CD14-positive monocyte (primary cell): ENCODE data around the gene FNDC3A. TPM values are rescaled to one million over a fixed set of nuclear protein-coding genes. Genes with fewer than 3 reads are reported as not detected.

ENCODE experiments used
- DNase-seq, 3 donors: peaks; one replicate each; pipeline ENCODE4 v3.0.0-alpha.2; 2011 to 2022
- H2AFZ ChIP-seq: 2 replicates; pipeline ENCODE4 v1.6.0; 2012; ENCODE audit warnings: mild to moderate bottlenecking, low read depth, low read length, inconsistent platforms; ENCODE audit not compliant: insufficient read depth, poor library complexity, severe bottlenecking
- H3K27ac ChIP-seq, 2 donors: 1 replicate in 1 of 2; 2 replicates in 1 of 2; pipeline ENCODE4 v1.5.1; 2012 to 2013; ENCODE audit warnings: low read length in 2 of 2, control low read depth in 1 of 2, inconsistent platforms in 1 of 2, low read depth in 1 of 2, mild to moderate bottlenecking in 1 of 2
- H3K27me3 ChIP-seq, 2 donors: one replicate each; pipeline versions ENCODE4 v1.6.0 to v1.6.1; 2011 to 2013; ENCODE audit warnings: low read length in 2 of 2; ENCODE audit not compliant: control insufficient read depth in 2 of 2, insufficient read depth in 2 of 2
- H3K36me3 ChIP-seq, 2 donors: replicated peaks in 1 of 2; 1 replicate in 1 of 2; 2 replicates in 1 of 2; pipeline versions ENCODE4 v1.5.1 to v1.6.1; 2012 to 2013; ENCODE audit warnings: low read length in 2 of 2, control low read depth in 1 of 2, inconsistent platforms in 1 of 2, mild to moderate bottlenecking in 1 of 2; ENCODE audit not compliant: insufficient read depth in 2 of 2, control insufficient read depth in 1 of 2
- H3K4me1 ChIP-seq, 2 donors: 1 replicate in 1 of 2; 2 replicates in 1 of 2; pipeline versions ENCODE4 v1.5.1 to v1.6.1; 2012 to 2013; ENCODE audit warnings: low read length in 2 of 2, control low read depth in 1 of 2, inconsistent platforms in 1 of 2, mild to moderate bottlenecking in 1 of 2, moderate library complexity in 1 of 2; ENCODE audit not compliant: insufficient read depth in 2 of 2, control insufficient read depth in 1 of 2
- H3K4me2 ChIP-seq: replicated peaks from 2 replicates; pipeline ENCODE3; 2012; ENCODE audit warnings: low read length, moderate library complexity, mild to moderate bottlenecking; ENCODE audit not compliant: poor library complexity, severe bottlenecking; ENCODE audit errors: extremely low read depth
- H3K4me3 ChIP-seq, 3 experiments: fragments of 200-600 bp in 1 of 3; sonication (generic) in 1 of 3; replicated peaks in 1 of 3; 1 replicate in 2 of 3; 2 replicates in 1 of 3; pipeline ENCODE4 v1.5.1; 2011 to 2013; ENCODE audit warnings: low read length in 3 of 3, mild to moderate bottlenecking in 3 of 3, control low read depth in 2 of 3, low read depth in 2 of 3, inconsistent platforms in 1 of 3, moderate library complexity in 1 of 3
- H3K79me2 ChIP-seq: 2 replicates; pipeline ENCODE4 v1.6.0; 2012; ENCODE audit warnings: mild to moderate bottlenecking, control low read depth, inconsistent platforms, low read length, moderate library complexity; ENCODE audit not compliant: insufficient read depth
- H3K9ac ChIP-seq: 2 replicates; pipeline ENCODE4 v1.6.0; 2017; ENCODE audit warnings: low read length, mild to moderate bottlenecking; ENCODE audit not compliant: insufficient read depth, poor library complexity, severe bottlenecking
- H3K9me3 ChIP-seq, 2 donors: replicated peaks in 1 of 2; 1 replicate in 1 of 2; 2 replicates in 1 of 2; pipeline versions ENCODE4 v1.5.1 to v1.6.1; 2012 to 2013; ENCODE audit warnings: low read length in 2 of 2, control low read depth in 1 of 2; ENCODE audit not compliant: control insufficient read depth in 1 of 2, insufficient read depth in 1 of 2
- H4K20me1 ChIP-seq: 2 replicates; pipeline ENCODE4 v1.6.0; 2012; ENCODE audit warnings: mild to moderate bottlenecking, low read length, control low read depth, moderate library complexity; ENCODE audit not compliant: insufficient read depth
- H3K27ac Mint-ChIP-seq, 7 donors: one replicate each; pipeline ENCODE4 v1.8.0; 2020; ENCODE audit warnings: mild to moderate bottlenecking in 7 of 7, mixed read lengths in 7 of 7, moderate library complexity in 6 of 7, inconsistent platforms in 2 of 7
- H3K27me3 Mint-ChIP-seq, 3 donors: one replicate each; pipeline ENCODE4 v1.8.0; 2021 to 2022; ENCODE audit warnings: low read depth in 3 of 3, mild to moderate bottlenecking in 3 of 3, mixed read lengths in 3 of 3, moderate library complexity in 3 of 3, inconsistent platforms in 1 of 3
- H3K36me3 Mint-ChIP-seq, 2 donors: one replicate each; pipeline ENCODE4 v1.8.0; 2020; ENCODE audit warnings: mixed read lengths in 2 of 2, inconsistent platforms in 1 of 2, mild to moderate bottlenecking in 1 of 2
- H3K4me1 Mint-ChIP-seq: one replicate; pipeline ENCODE4 v1.8.0; 2020; ENCODE audit warnings: mild to moderate bottlenecking, mixed read lengths
- H3K4me3 Mint-ChIP-seq, 2 donors: one replicate each; pipeline ENCODE4 v1.8.0; 2020; ENCODE audit warnings: mild to moderate bottlenecking in 2 of 2, mixed read lengths in 2 of 2, moderate library complexity in 1 of 2
- H3K9me3 Mint-ChIP-seq, 7 donors: one replicate each; pipeline ENCODE4 v1.8.0; 2020 to 2022; ENCODE audit warnings: mixed read lengths in 7 of 7, mild to moderate bottlenecking in 6 of 7, moderate library complexity in 6 of 7, inconsistent platforms in 2 of 7
- WGBS: methylation state at CpG from one replicate; pipeline ENCODE4 v1.1.5; 2013; ENCODE audit warnings: missing lambda C conversion rate; ENCODE audit not compliant: insufficient coverage; 5-methylcytosine and 5-hydroxymethylcytosine counted together
- intact Hi-C, 2 donors: fragments of 100-400 bp; cut with micrococcal nuclease; formaldehyde crosslinking; loops; one replicate each; pipeline versions ENCODE4 v1.15.0 to v1.15.1; 2023
- polyA plus RNA-seq, 3 donors: library from polyadenylated mRNA; depleted of rRNA in 1 of 3; unstranded in 2 of 3; stranded (reverse) in 1 of 3; fragments of 300-500 nt in 2 of 3; fragments of >200 nt in 1 of 3; fragmentation: Illumina TruSeq in 2 of 3; gene quantifications; 1 replicate in 2 of 3; 2 replicates in 1 of 3; pipeline ENCODE4 v1.2.3, GENCODE V29; 2012 to 2021
- TF ChIP-seq, protein P1 (sequence below): fragments of 200-600 bp; IDR thresholded peaks from one replicate; pipeline ENCODE4 v1.8.0; 2022; ENCODE audit warnings: antibody characterized with exemption, mild to moderate bottlenecking

Gene FNDC3A
- polyA plus RNA-seq, 3 donors, result 8.3 to 27.0 (median 12.0) TPM

DNA sequence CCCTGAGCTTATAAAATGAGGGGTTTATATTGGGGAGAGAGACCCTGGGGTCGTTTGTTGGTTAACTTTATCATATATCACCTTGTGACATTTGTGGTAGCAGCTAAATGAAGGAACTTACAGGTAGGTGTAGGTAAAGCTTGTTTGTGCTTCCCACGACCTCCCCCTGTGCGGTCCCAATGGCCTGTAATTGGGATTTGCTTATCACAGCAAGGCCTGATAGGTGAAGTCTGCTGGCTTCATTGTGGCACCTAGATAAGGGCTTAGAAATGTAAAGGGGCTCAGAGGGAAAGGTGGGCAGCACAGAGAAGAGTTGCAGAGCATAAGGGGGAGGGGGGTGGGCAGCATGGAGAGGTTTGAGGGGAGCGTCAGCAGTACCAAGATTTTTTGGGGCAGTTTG, 208.9 kb downstream of the FNDC3A start:
- intact Hi-C loops, result no loop called here
- no peak overlapping the region for H3K4me3 Mint-ChIP-seq
- H3K36me3 Mint-ChIP-seq, result peaks cover 41 to 55% of the 10 kb centered on the region in 2 donors
- Histone ChIP-seq H3K27me3 (no peaks in the 10 kb centered on the region), H3K4me3 (no peak overlapping the region), H3K4me2 (no peak overlapping the region), H4K20me1 (no peaks in the 10 kb centered on the region), H3K79me2 (no peaks in the 10 kb centered on the region), H3K36me3 (peaks cover 41 to 73% of the 10 kb centered on the region in 2 donors), H3K4me1 (peaks cover 0 to 6% of the 10 kb centered on the region in 2 donors), H3K27ac (peak overlapping the region in 1 of 2 donors; percentile 29), H3K9ac (no peak overlapping the region), H2AFZ (no peak overlapping the region), H3K9me3 (no peaks in the 10 kb centered on the region)
- H3K27me3 Mint-ChIP-seq, result no peaks in the 10 kb centered on the region
- TF ChIP-seq, protein P1, sequence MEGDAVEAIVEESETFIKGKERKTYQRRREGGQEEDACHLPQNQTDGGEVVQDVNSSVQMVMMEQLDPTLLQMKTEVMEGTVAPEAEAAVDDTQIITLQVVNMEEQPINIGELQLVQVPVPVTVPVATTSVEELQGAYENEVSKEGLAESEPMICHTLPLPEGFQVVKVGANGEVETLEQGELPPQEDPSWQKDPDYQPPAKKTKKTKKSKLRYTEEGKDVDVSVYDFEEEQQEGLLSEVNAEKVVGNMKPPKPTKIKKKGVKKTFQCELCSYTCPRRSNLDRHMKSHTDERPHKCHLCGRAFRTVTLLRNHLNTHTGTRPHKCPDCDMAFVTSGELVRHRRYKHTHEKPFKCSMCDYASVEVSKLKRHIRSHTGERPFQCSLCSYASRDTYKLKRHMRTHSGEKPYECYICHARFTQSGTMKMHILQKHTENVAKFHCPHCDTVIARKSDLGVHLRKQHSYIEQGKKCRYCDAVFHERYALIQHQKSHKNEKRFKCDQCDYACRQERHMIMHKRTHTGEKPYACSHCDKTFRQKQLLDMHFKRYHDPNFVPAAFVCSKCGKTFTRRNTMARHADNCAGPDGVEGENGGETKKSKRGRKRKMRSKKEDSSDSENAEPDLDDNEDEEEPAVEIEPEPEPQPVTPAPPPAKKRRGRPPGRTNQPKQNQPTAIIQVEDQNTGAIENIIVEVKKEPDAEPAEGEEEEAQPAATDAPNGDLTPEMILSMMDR, result no peak
- 100% methylated on average over 3 of the region's 4 CpGs for WGBS
- no peaks in the 10 kb centered on the region for H3K9me3 Mint-ChIP-seq
- H3K4me1 Mint-ChIP-seq, result peaks cover 5% of the 10 kb centered on the region
- peak overlapping the region in 3 of 7 donors; percentile 5 to 18 (median 13) for H3K27ac Mint-ChIP-seq
- no peak for DNase-seq

DNA sequence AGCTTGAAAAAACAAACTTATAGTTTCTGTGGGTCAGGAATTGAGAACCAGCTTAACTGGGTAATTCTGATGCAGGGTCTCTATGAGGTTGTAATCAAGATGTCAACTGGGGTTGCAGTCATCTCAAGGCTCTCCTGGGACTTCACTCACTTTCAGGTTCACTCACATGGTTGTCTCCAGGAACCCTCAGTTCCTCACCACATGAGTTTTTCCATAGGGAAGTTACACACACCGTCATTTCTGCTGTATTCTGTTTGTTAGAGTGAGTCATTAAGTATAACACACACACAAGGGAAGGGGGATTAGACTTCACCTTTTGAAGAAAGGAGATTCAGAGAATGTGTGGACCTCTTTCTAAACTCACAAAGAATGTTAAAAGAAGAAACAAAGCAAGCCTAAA, 209.6 kb downstream of the FNDC3A start:
- H2AFZ ChIP-seq, result no peak overlapping the region
- H3K9me3 Mint-ChIP-seq, result no peaks in the 10 kb centered on the region
- peaks cover 37 to 53% of the 10 kb centered on the region in 2 donors for H3K36me3 Mint-ChIP-seq
- no peaks in the 10 kb centered on the region for H3K27me3 ChIP-seq
- no peak overlapping the region for H3K9ac ChIP-seq
- H3K27me3 Mint-ChIP-seq, result no peaks in the 10 kb centered on the region
- H3K9me3 ChIP-seq, result no peaks in the 10 kb centered on the region
- no peak overlapping the region for H3K4me2 ChIP-seq
- H4K20me1 ChIP-seq, result no peaks in the 10 kb centered on the region
- intact Hi-C loops, result no loop called here
- no peak overlapping the region for H3K4me3 ChIP-seq
- H3K4me1 Mint-ChIP-seq, result peaks cover 5% of the 10 kb centered on the region
- no peaks in the 10 kb centered on the region for H3K79me2 ChIP-seq
- TF ChIP-seq, protein P1, result no peak
- H3K4me3 Mint-ChIP-seq, result no peak overlapping the region
- H3K27ac ChIP-seq, result peak overlapping the region in 1 of 2 donors; percentile 39
- H3K36me3 ChIP-seq, result peaks cover 38 to 73% of the 10 kb centered on the region in 2 donors
- peak; percentile 6 to 54 (median 23) for DNase-seq
- WGBS, result no CpG with 5 or more reads among the region's 1 CpG
- H3K27ac Mint-ChIP-seq, result peak overlapping the region; percentile 22 to 74 (median 59)
- peaks cover 0 to 6% of the 10 kb centered on the region in 2 donors for H3K4me1 ChIP-seq
